ENCODE data around the gene AOPEP.

- TF ChIP-seq, protein P1, sequence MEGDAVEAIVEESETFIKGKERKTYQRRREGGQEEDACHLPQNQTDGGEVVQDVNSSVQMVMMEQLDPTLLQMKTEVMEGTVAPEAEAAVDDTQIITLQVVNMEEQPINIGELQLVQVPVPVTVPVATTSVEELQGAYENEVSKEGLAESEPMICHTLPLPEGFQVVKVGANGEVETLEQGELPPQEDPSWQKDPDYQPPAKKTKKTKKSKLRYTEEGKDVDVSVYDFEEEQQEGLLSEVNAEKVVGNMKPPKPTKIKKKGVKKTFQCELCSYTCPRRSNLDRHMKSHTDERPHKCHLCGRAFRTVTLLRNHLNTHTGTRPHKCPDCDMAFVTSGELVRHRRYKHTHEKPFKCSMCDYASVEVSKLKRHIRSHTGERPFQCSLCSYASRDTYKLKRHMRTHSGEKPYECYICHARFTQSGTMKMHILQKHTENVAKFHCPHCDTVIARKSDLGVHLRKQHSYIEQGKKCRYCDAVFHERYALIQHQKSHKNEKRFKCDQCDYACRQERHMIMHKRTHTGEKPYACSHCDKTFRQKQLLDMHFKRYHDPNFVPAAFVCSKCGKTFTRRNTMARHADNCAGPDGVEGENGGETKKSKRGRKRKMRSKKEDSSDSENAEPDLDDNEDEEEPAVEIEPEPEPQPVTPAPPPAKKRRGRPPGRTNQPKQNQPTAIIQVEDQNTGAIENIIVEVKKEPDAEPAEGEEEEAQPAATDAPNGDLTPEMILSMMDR (IDR thresholded peaks at IDR 0.05) = no peak
- TF ChIP-seq POLR2A (IDR thresholded peaks at IDR 0.05) = no peak
Measured at GRCh38 chr9:94933511-94933828, 207.0 kb downstream of the AOPEP start.

All from testis (tissue), 2 donors.